ENCODE measurements around the gene DGKG. TPM values are rescaled to one million over a fixed set of nuclear protein-coding genes. Genes with fewer than 3 reads are reported as not detected.

DGKG gene
- total RNA-seq, 1 donor from 2014 or later: 1.0 TPM

DNA sequence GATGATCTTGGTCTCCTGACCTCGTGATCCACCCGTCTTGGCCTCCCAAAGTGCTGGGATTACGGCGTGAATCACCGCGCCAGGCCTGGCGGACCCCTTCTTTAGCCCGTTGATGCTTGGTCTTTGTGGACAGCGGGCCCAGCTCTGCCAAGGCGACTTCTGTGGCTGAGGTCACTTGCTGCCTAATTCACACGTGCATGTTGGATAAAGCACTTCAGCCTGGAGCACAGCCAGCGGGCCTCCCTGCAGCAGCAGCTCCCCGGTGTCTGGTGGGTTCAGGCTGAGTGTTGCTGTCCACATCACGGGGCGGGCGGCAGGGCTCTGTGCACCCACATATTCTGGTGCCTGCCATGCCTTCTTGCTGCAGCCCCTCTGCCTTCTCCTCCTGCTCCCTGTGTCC, 88.4 kb downstream of the DGKG start:
- TF ChIP-seq CTCF (conservative IDR thresholded peaks at IDR 0.05; ENCODE audit: low read depth, low read length): no peak
- no peak overlapping the region for H3K4me3 ChIP-seq (ENCODE audit: low read depth, low read length)
- no peak for DNase-seq (ENCODE audit: low read depth)

DNA sequence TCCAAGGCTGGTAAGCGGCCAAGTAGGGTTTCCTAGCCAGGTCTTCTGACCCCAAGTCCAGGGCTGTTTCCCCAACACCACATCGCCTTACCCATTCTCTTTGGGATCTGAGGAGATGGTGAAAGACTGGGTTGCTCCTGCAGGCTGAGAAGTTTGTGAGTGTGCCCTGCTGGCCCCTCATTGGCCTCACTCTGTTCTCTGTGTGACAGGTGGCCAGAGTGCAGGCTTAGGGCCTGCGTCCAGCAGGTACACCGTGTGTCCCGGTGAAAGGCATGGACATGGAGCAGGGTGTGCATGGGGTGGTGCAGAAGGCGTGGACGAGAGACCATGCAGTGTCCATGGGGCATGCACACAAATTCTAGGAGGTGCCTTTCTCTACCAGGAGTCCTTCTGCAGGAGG, 91.3 kb downstream of the DGKG start:
- H3K4me3 ChIP-seq (ENCODE audit: low read depth, low read length): no peak overlapping the region
- no peak for TF ChIP-seq CTCF (conservative IDR thresholded peaks at IDR 0.05; ENCODE audit: low read depth, low read length)
- DNase-seq (ENCODE audit: low read depth): no peak

- no peak overlapping the region for H3K4me3 ChIP-seq (ENCODE audit: low read depth, low read length)
- peak; percentile 31 for TF ChIP-seq CTCF (conservative IDR thresholded peaks at IDR 0.05; ENCODE audit: low read depth, low read length)
- DNase-seq (ENCODE audit: low read depth): no peak
These were observed 93.2 kb downstream of the DGKG start for GRCh38 chr3:186268616-186269448.

DNA sequence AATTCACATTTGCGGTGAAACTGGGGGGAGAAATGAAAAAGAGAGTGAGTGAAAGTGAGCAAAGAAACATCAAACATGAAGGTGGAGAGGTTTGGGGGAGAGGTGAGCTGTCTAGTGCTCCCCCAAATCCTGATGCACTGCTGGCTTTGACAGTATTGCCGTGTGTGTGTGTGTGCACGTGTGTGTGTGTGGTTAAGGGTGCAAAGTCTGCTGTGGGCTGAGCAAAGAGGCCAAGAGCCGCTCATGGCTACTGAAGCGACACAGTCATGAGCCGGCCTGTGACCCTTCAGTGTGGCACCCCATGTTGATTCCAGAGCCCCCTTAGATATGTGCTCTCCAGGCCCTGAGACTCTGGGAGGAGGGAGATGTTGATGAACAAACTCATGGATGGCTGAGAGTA, 94.3 kb downstream of the DGKG start:
- no peak overlapping the region for H3K4me3 ChIP-seq (ENCODE audit: low read depth, low read length)
- no peak for TF ChIP-seq CTCF (conservative IDR thresholded peaks at IDR 0.05; ENCODE audit: low read depth, low read length)
- DNase-seq (ENCODE audit: low read depth): no peak

DNA sequence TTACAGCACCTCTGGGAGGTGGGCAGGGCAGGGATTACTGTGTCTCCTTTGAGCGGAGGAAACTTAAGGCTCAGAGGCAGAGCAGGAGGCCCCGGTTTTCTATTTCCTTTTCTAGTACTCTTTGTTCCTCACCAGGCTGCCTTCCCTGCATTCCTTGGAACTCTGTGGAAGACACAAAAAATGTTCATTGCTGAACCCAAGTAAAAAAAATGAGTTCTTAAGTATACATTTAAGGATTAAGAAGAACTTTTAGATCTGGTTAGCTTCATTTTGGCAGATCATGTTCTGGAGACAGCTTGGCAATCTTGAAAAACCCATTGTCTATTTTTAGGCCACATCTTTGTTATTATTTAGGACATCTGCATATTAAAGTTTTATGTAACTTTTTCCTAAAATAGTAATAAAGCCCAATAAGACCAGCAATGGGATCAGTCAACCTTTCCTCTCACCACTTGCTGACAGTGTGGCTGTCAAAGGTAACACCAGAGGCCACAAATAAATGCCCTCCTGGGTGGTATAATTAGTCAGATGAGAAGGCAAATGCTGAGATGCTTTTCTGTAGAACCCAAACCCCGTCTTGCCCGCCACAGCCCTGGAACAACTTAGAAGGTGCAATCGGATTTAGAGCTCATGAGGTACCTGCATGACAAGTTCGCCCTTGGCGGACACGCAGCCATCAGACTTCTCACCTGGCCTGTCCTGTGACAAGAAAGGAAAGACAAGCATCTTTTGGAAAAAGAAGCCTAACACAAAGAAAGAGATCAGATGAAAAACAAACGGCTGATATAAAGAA, 97.2 kb downstream of the DGKG start:
- no peak for TF ChIP-seq CTCF (conservative IDR thresholded peaks at IDR 0.05; ENCODE audit: low read depth, low read length)

DNA sequence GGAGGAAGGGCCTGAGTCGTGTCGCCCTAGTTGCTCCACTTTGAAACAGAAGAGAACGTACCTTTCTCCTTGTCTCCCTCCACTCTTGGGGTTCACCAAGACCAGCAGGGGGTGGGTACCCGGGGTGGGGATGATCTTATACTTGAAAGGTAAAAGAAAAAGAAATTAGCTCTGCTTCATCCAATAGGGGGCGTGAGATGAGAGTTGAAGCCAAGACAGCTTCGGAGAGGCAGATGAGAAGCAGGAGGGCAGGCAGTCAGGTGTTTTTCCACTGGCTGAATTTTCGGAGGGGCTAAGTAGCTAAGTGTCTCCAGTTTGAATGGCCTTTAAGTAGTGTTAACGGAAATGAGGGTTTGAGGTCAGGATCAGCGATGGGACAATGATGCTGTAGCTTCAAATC, 100.4 kb downstream of the DGKG start:
- TF ChIP-seq CTCF (conservative IDR thresholded peaks at IDR 0.05; ENCODE audit: low read depth, low read length): peak; percentile 31
- no peak overlapping the region for H3K4me3 ChIP-seq (ENCODE audit: low read depth, low read length)
- DNase-seq (ENCODE audit: low read depth): no peak

More for the DNA sequence above, 97.2 kb downstream of the DGKG start:
- no peak for DNase-seq (ENCODE audit: low read depth)
- H3K4me3 ChIP-seq (ENCODE audit: low read depth, low read length): no peak overlapping the region
